Islet precursor cell (in vitro differentiated cells): ENCODE measurements around the gene GRID2.
"Not testable (repeated sequence)": the region's sequence is repeated elsewhere in the genome, so short reads cannot be mapped to it uniquely, and the experiment has no call there.

ENCODE experiments used
- DNase-seq: peaks from one replicate; pipeline ENCODE4 v3.0.0-alpha.2; 2018

GRID2 gene

GRCh38 chr4:93221771-93222170 is 918.0 kb downstream of the GRID2 start:
- DNase-seq: no peak

- DNase-seq: no peak
Measured at GRCh38 chr4:93228021-93228420, 924.3 kb downstream of the GRID2 start.

- DNase-seq: no peak
Measured at GRCh38 chr4:93232883-93233282, 929.1 kb downstream of the GRID2 start.

GRCh38 chr4:93237521-93237920 is 933.8 kb downstream of the GRID2 start:
- no peak for DNase-seq

GRCh38 chr4:93243262-93243661 is 939.5 kb downstream of the GRID2 start:
- no peak for DNase-seq

GRCh38 chr4:93261207-93261606 is 957.4 kb downstream of the GRID2 start:
- no peak for DNase-seq

- DNase-seq: no peak
Measured at GRCh38 chr4:93263166-93263565, 959.4 kb downstream of the GRID2 start.

- DNase-seq: no peak
Measured at GRCh38 chr4:93267747-93268146, 964.0 kb downstream of the GRID2 start.

GRCh38 chr4:93285346-93285745 is 981.6 kb downstream of the GRID2 start:
- no peak for DNase-seq

- DNase-seq: no peak
Measured at GRCh38 chr4:93289241-93289640, 985.5 kb downstream of the GRID2 start.

- DNase-seq: no peak
Measured at GRCh38 chr4:93289831-93290230, 986.1 kb downstream of the GRID2 start.

- no peak for DNase-seq
Measured at GRCh38 chr4:93299118-93299517, 995.4 kb downstream of the GRID2 start.

GRCh38 chr4:93300780-93301555 is 997.2 kb downstream of the GRID2 start:
- not testable (repeated sequence) for DNase-seq

GRCh38 chr4:93302310-93302709 is 998.5 kb downstream of the GRID2 start:
- no peak for DNase-seq

GRCh38 chr4:93303440-93303839 is 999.7 kb downstream of the GRID2 start:
- DNase-seq: no peak

GRCh38 chr4:93312299-93312698 is 1008.5 kb downstream of the GRID2 start:
- DNase-seq: no peak

GRCh38 chr4:93313197-93313596 is 1009.4 kb downstream of the GRID2 start:
- no peak for DNase-seq

- DNase-seq: no peak
Measured at GRCh38 chr4:93317057-93317456, 1013.3 kb downstream of the GRID2 start.

GRCh38 chr4:93317561-93317960 is 1013.8 kb downstream of the GRID2 start:
- no peak for DNase-seq

GRCh38 chr4:93319041-93319440 is 1015.3 kb downstream of the GRID2 start:
- no peak for DNase-seq

GRCh38 chr4:93320356-93320755 is 1016.6 kb downstream of the GRID2 start:
- DNase-seq: no peak

- no peak for DNase-seq
Measured at GRCh38 chr4:93327346-93327745, 1023.6 kb downstream of the GRID2 start.

GRCh38 chr4:93334003-93334402 is 1030.2 kb downstream of the GRID2 start:
- no peak for DNase-seq

GRCh38 chr4:93337196-93337595 is 1033.4 kb downstream of the GRID2 start:
- DNase-seq: no peak

GRCh38 chr4:93342738-93343137 is 1039.0 kb downstream of the GRID2 start:
- DNase-seq: no peak
